ENCODE results near the gene ENTPD6.

DNA sequence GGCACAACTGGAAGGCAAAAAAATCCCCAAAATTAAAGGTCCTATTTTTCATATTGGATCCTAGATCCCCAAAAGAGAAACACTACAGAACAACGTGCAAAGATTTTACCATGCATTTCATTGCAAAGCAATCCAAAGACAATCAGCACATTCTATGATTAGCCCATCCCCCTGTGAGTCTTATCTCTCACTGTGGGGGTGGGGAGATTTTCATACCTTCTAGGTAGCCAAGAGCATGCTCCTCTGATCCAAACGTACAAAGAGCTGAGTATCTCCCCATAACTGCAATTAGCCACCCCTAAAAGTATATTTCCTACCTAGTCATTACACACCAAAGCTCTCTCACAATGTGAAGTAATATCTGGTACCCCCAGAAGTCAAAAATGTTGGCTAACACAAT is 22.2 kb upstream of the ENTPD6 start:
- TF ChIP-seq, protein P1, sequence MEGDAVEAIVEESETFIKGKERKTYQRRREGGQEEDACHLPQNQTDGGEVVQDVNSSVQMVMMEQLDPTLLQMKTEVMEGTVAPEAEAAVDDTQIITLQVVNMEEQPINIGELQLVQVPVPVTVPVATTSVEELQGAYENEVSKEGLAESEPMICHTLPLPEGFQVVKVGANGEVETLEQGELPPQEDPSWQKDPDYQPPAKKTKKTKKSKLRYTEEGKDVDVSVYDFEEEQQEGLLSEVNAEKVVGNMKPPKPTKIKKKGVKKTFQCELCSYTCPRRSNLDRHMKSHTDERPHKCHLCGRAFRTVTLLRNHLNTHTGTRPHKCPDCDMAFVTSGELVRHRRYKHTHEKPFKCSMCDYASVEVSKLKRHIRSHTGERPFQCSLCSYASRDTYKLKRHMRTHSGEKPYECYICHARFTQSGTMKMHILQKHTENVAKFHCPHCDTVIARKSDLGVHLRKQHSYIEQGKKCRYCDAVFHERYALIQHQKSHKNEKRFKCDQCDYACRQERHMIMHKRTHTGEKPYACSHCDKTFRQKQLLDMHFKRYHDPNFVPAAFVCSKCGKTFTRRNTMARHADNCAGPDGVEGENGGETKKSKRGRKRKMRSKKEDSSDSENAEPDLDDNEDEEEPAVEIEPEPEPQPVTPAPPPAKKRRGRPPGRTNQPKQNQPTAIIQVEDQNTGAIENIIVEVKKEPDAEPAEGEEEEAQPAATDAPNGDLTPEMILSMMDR (IDR thresholded peaks at IDR 0.05), result no peak
- TF ChIP-seq POLR2AphosphoS5 (IDR thresholded peaks at IDR 0.05) (no peak), POLR2A (IDR thresholded peaks at IDR 0.05) (no peak)

Measured in transverse colon (tissue), 4 donors.